Measurements from ENCODE around the gene MDC1.

The MDC1 gene

DNA sequence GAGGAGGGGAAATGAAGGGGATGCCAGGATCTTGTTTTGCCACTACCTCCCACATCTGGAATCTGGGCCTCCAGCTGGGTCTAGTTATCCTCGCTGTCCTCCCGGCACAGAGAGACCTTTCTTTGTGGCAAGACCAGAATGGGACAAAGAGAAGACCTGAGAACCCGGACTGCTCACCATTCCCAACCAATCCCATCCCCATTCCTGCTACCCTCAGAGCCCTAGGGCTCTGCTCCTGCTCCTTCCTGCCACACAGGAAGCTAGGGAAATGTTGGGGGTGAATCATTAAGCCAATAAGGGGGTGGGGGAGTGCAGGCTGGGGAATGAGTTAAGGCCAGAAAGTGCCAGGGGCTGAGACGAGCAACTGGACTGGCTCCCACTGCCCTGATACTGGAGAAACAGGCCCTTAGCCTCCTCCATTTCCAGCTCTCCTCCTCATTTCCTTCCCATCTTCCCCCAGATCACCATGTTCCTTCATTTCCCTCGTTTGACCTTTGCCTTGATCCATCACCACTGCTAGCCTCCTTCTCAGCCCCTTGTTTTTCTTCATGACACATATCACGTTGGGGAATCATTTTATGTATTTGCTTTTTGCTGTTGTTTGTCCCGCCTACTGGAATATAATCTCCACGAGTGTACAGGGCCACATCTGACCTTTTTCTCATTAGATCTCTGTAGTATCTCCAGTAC lies 31.9 kb upstream of the MDC1 start:
- peak overlapping the region; percentile 87 for H4K91ac ChIP-seq (ENCODE audit: low read depth, low read length)
- H3K23ac ChIP-seq (ENCODE audit: low read length): no peak overlapping the region
- H2AK5ac ChIP-seq (ENCODE audit: low read length): peak overlapping the region; percentile 24
- peak overlapping the region; percentile 44 for H2BK120ac ChIP-seq (ENCODE audit: insufficient read depth, low read length, poor library complexity)
- H3K36me3 ChIP-seq (ENCODE audit: control insufficient read depth in 1 of 2, insufficient read depth in 2 of 2, low read length in 2 of 2): peaks cover 0 to under 1% of the 10 kb centered on the region in 2 experiments
- H3K9ac ChIP-seq (ENCODE audit: low read length): no peak overlapping the region
- H3K4me2 ChIP-seq (ENCODE audit: low read length): no peak overlapping the region
- no peaks in the 10 kb centered on the region for H3K9me3 ChIP-seq (ENCODE audit: insufficient read depth, low read depth, low read length)
- no CpG with 5 or more reads among the region's 8 CpGs for WGBS (ENCODE audit: extremely low coverage, insufficient coverage, insufficient read length)
- peak overlapping the region; percentile 16 for H3K14ac ChIP-seq (ENCODE audit: low read length)
- no peak for DNase-seq
- no peaks in the 10 kb centered on the region for H3K27me3 ChIP-seq (ENCODE audit: insufficient read depth, low read length)
- H4K12ac ChIP-seq (ENCODE audit: low read depth, low read length): no peak overlapping the region
- H2AFZ ChIP-seq (ENCODE audit: insufficient read depth, low read length, poor library complexity): no peak overlapping the region
- H2BK5ac ChIP-seq (ENCODE audit: low read depth, low read length, poor library complexity): no peak overlapping the region
- no peak overlapping the region for H3K4me3 ChIP-seq (ENCODE audit: low read depth, low read length)
- peak overlapping the region; percentile 49 for H4K8ac ChIP-seq (ENCODE audit: low read depth, low read length)
- peaks cover 4% of the 10 kb centered on the region for H3K79me2 ChIP-seq (ENCODE audit: control insufficient read depth, insufficient read depth, low read length, poor library complexity)
- no peak overlapping the region for H3K27ac ChIP-seq (ENCODE audit: low read depth, low read length)
- H2BK12ac ChIP-seq (ENCODE audit: low read length): peak overlapping the region; percentile 64
- no peak overlapping the region for H3K18ac ChIP-seq (ENCODE audit: low read length)
- peaks cover 31 to 32% of the 10 kb centered on the region in 2 experiments for H3K4me1 ChIP-seq (ENCODE audit: control insufficient read depth in 1 of 2, insufficient read depth in 2 of 2, low read length in 2 of 2)
- peaks cover 45% of the 10 kb centered on the region for H3K79me1 ChIP-seq (ENCODE audit: low read length)
- peak overlapping the region; percentile 49 for H3K4ac ChIP-seq (ENCODE audit: low read depth, low read length)

DNA sequence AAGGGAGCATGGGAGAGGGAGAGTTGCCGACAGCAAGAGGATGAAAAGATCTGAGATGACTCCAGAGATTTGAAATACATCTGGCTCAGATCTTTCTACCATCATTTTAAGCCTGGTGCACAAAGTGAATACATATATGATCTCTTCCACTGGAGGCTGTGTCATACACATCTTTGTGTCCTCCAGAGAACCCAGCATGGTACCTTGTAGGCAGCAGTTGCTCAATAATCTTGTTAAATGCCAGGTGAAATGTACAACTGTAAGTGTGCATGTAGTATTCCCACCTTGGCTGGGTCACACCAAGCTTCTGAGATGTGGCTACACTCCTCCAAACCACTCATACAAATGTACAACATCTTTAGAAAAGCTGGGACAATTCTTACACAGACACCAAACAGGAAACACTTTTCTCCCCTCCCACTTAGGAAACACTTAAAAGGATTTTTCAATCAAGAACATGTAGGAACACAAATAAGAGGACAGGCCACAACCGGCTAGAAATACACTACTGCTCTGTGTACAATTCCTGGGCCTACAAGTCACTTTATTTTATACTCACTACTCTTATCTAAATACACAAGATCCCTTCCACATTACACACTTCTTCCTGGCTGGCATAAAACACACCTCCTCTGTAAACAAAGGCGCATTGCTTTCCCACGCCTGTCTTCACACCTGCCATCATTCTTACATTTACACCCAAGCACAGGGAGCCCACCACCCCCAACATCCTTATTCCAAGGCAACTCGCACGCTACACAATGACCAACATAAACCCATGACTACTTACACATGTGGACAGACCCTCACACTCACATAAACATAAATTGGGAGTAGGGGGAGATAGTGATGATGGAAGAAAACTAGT lies 31.1 kb upstream of the MDC1 start:
- H3K9ac ChIP-seq (ENCODE audit: low read length): no peak overlapping the region
- H2BK120ac ChIP-seq (ENCODE audit: insufficient read depth, low read length, poor library complexity): peak overlapping the region; percentile 2
- peaks cover 30 to 31% of the 10 kb centered on the region in 2 experiments for H3K4me1 ChIP-seq (ENCODE audit: control insufficient read depth in 1 of 2, insufficient read depth in 2 of 2, low read length in 2 of 2)
- peak overlapping the region; percentile 66 for H2BK12ac ChIP-seq (ENCODE audit: low read length)
- no peak overlapping the region for H4K8ac ChIP-seq (ENCODE audit: low read depth, low read length)
- H2BK5ac ChIP-seq (ENCODE audit: low read depth, low read length, poor library complexity): no peak overlapping the region
- H4K12ac ChIP-seq (ENCODE audit: low read depth, low read length): no peak overlapping the region
- H3K79me2 ChIP-seq (ENCODE audit: control insufficient read depth, insufficient read depth, low read length, poor library complexity): peaks cover 12% of the 10 kb centered on the region
- no peak overlapping the region for H3K27ac ChIP-seq (ENCODE audit: low read depth, low read length)
- no peak overlapping the region for H3K23ac ChIP-seq (ENCODE audit: low read length)
- no CpG with 5 or more reads among the region's 6 CpGs for WGBS (ENCODE audit: extremely low coverage, insufficient coverage, insufficient read length)
- H2AFZ ChIP-seq (ENCODE audit: insufficient read depth, low read length, poor library complexity): no peak overlapping the region
- H3K14ac ChIP-seq (ENCODE audit: low read length): no peak overlapping the region
- H3K4ac ChIP-seq (ENCODE audit: low read depth, low read length): no peak overlapping the region
- H3K36me3 ChIP-seq (ENCODE audit: control insufficient read depth in 1 of 2, insufficient read depth in 2 of 2, low read length in 2 of 2): peaks cover 7 to 8% of the 10 kb centered on the region in 2 experiments
- H3K9me3 ChIP-seq (ENCODE audit: insufficient read depth, low read depth, low read length): no peaks in the 10 kb centered on the region
- no peak for DNase-seq
- no peak overlapping the region for H3K18ac ChIP-seq (ENCODE audit: low read length)
- H3K27me3 ChIP-seq (ENCODE audit: insufficient read depth, low read length): no peaks in the 10 kb centered on the region
- H4K91ac ChIP-seq (ENCODE audit: low read depth, low read length): peak overlapping the region; percentile 69
- H3K4me2 ChIP-seq (ENCODE audit: low read length): no peak overlapping the region
- peak overlapping the region; percentile 53 for H2AK5ac ChIP-seq (ENCODE audit: low read length)
- peaks cover 52% of the 10 kb centered on the region for H3K79me1 ChIP-seq (ENCODE audit: low read length)
- H3K4me3 ChIP-seq (ENCODE audit: low read depth, low read length): no peak overlapping the region

DNA sequence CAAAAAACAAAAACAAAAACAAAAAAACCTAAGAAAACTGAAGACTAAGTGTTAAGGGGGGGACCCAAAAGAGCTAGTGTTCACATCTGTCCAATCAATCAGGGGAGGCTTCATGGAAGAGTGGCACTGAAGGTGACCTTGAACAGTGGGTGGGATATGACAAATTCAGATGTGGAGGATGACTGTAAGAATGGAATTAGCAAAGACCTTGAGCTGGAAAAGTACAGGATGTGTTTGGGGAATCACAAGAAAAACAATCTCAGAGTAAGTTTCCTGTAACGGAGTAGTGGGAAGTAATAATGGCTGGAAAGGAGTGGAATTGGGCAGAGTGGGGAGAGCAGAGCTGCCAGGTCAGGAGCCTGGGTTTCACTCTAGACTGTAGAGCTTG lies 30.2 kb upstream of the MDC1 start:
- DNase-seq: no peak
- Histone ChIP-seq H4K91ac (ENCODE audit: low read depth, low read length) (peak overlapping the region; percentile 67), H3K79me2 (ENCODE audit: control insufficient read depth, insufficient read depth, low read length, poor library complexity) (peaks cover 13% of the 10 kb centered on the region), H3K79me1 (ENCODE audit: low read length) (peaks cover 52% of the 10 kb centered on the region), H2AK5ac (ENCODE audit: low read length) (peak overlapping the region; percentile 69), H3K4me3 (ENCODE audit: low read depth, low read length) (no peak overlapping the region), H2BK12ac (ENCODE audit: low read length) (peak overlapping the region; percentile 74), H3K27me3 (ENCODE audit: insufficient read depth, low read length) (no peaks in the 10 kb centered on the region), H3K27ac (ENCODE audit: low read depth, low read length) (no peak overlapping the region), H3K4me1 (ENCODE audit: control insufficient read depth in 1 of 2, insufficient read depth in 2 of 2, low read length in 2 of 2) (peaks cover 23 to 25% of the 10 kb centered on the region in 2 experiments), H4K8ac (ENCODE audit: low read depth, low read length) (no peak overlapping the region), H4K12ac (ENCODE audit: low read depth, low read length) (no peak overlapping the region), H3K4ac (ENCODE audit: low read depth, low read length) (no peak overlapping the region), H3K9me3 (ENCODE audit: insufficient read depth, low read depth, low read length) (no peaks in the 10 kb centered on the region), H3K36me3 (ENCODE audit: control insufficient read depth in 1 of 2, insufficient read depth in 2 of 2, low read length in 2 of 2) (peaks cover 8 to 11% of the 10 kb centered on the region in 2 experiments), H3K23ac (ENCODE audit: low read length) (no peak overlapping the region), H3K9ac (ENCODE audit: low read length) (no peak overlapping the region), H2BK120ac (ENCODE audit: insufficient read depth, low read length, poor library complexity) (peak overlapping the region; percentile 2), H2BK5ac (ENCODE audit: low read depth, low read length, poor library complexity) (peak overlapping the region; percentile 34), H3K4me2 (ENCODE audit: low read length) (no peak overlapping the region), H3K18ac (ENCODE audit: low read length) (no peak overlapping the region), H2AFZ (ENCODE audit: insufficient read depth, low read length, poor library complexity) (no peak overlapping the region), H3K14ac (ENCODE audit: low read length) (no peak overlapping the region)
- no CpG with 5 or more reads among the region's 1 CpG for WGBS (ENCODE audit: extremely low coverage, insufficient coverage, insufficient read length)

DNA sequence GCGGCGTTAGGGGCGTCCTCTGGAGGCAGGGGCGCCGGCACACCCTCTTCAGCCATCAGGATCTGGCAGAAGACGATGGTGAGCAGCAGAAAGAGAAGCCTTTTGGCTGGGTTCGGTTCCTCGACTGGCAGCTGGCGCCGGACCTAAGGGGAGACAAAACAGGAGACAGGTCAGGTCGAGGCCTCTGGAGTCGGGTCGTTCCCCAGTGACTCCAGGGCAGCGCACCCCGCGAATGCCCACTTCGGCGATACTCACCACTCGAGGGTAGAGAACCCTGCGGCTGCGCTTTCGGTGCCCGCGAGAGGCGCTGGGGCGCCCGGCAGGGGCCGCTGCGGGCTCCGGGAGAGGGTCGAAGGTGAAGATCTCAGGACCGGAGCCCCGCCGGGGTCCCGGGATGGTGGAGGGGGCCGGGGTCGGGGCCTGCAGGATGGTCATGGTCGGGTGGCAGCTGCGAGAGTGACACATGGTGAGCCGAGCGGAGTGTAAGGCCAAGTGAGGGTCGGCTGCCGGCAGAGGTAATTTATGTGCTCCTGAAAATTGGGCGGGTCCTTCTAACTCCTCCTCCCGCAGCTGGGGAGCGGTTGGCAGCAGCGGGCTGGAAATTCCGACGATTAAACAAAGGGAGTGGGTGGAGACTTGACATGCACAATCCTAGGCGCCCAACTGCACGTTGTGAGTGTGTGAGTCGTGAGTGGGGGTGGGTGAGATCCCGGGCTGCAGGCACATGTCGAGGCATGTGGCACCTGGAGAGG lies 27.1 kb upstream of the MDC1 start, which contains the start of gene IER3:
Gene IER3 (minus strand): TSS at position 494 of the 752 bp plus-strand sequence. CDS start 29 bp downstream, at position 465.
- Histone ChIP-seq H3K79me2 (ENCODE audit: control insufficient read depth, insufficient read depth, low read length, poor library complexity) (peaks cover 20% of the 10 kb centered on the region), H3K27ac (ENCODE audit: low read depth, low read length) (peak within 1 kb of the TSS; percentile 92), H3K9me3 (ENCODE audit: insufficient read depth, low read depth, low read length) (no peaks in the 10 kb centered on the region), H3K4me1 (ENCODE audit: control insufficient read depth in 1 of 2, insufficient read depth in 2 of 2, low read length in 2 of 2) (peaks cover 18 to 20% of the 10 kb centered on the region in 2 experiments), H2BK12ac (ENCODE audit: low read length) (peak within 1 kb of the TSS; percentile 93), H3K9ac (ENCODE audit: low read length) (peak within 1 kb of the TSS; percentile 97), H3K79me1 (ENCODE audit: low read length) (peaks cover 42% of the 10 kb centered on the region), H2BK120ac (ENCODE audit: insufficient read depth, low read length, poor library complexity) (peak within 1 kb of the TSS; percentile 77), H3K4ac (ENCODE audit: low read depth, low read length) (peak within 1 kb of the TSS; percentile 91), H4K12ac (ENCODE audit: low read depth, low read length) (peak within 1 kb of the TSS; percentile 81), H2AK5ac (ENCODE audit: low read length) (peak within 1 kb of the TSS; percentile 70), H3K18ac (ENCODE audit: low read length) (peak within 1 kb of the TSS; percentile 94), H3K14ac (ENCODE audit: low read length) (peak within 1 kb of the TSS; percentile 78), H3K36me3 (ENCODE audit: control insufficient read depth in 1 of 2, insufficient read depth in 2 of 2, low read length in 2 of 2) (peaks cover 18 to 21% of the 10 kb centered on the region in 2 experiments), H3K4me2 (ENCODE audit: low read length) (peak within 1 kb of the TSS; percentile 67), H3K4me3 (ENCODE audit: low read depth, low read length) (peak within 1 kb of the TSS; percentile 83), H4K91ac (ENCODE audit: low read depth, low read length) (peak within 1 kb of the TSS; percentile 83), H4K8ac (ENCODE audit: low read depth, low read length) (peak within 1 kb of the TSS; percentile 85), H2AFZ (ENCODE audit: insufficient read depth, low read length, poor library complexity) (peak within 1 kb of the TSS; percentile 3), H3K27me3 (ENCODE audit: insufficient read depth, low read length) (no peaks in the 10 kb centered on the region), H3K23ac (ENCODE audit: low read length) (no peak within 1 kb of the TSS), H2BK5ac (ENCODE audit: low read depth, low read length, poor library complexity) (peak within 1 kb of the TSS; percentile 93)
- WGBS (ENCODE audit: extremely low coverage, insufficient coverage, insufficient read length): no CpG with 5 or more reads among the region's 54 CpGs
- peak; percentile 89 to 93 for DNase-seq
